GM18499 (cell line): ENCODE data around the gene TRAPPC14.

ENCODE experiments used
- ATAC-seq: cut with Tn5 transposase; IDR thresholded peaks from one replicate; pipeline ENCODE4 v1.9.1; 2021; ENCODE audit warnings: moderate number of reproducible peaks; ENCODE audit not compliant: insufficient read depth, unreplicated experiment

TRAPPC14 gene

DNA sequence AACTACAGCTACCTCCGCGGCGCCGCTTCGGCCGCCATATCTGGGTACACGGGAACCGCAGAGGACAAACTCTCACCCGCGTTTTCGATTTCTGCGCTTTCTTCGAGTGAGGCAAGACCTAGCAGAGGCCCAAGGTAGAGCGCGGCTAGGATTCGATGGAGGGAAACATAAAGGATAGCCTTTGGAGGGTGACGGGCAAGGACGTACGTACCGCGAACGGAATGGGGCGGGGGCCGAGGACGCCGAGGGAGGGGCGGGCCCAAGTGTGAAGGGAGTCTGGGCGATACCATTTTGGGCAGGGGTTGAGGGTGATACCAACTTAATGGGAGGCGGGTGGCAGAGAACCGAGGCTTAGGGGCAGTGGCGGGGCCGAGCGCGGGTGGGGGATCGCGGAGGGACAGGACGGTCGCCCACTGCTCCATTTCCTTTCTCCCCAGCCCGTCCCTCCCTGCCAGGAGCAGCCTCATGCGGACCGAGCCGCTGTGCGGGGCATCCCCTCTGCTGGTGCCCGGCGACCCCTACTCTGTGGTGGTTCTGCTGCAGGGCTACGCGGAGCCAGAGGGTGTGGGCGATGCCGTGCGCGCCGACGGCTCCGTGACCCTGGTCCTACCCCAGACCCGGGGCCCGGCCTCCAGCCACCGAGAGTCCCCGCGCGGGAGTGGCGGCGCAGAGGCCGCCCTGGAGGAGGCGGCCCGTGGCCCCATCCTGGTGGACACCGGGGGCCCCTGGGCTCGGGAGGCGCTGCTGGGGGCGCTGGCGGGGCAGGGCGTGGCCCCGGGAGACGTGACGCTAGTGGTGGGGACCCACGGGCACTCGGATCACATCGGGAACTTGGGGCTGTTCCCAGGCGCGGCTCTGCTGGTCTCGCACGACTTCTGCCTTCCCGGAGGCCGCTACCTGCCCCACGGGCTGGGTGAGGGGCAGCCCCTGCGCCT is 31.3 kb downstream of the TRAPPC14 start, which contains the start of gene MBLAC1:
Gene MBLAC1 (plus strand): TSS at position 37 of the 935 bp plus-strand sequence. CDS start 429 bp downstream, at position 466.
- ATAC-seq = no peak

DNA sequence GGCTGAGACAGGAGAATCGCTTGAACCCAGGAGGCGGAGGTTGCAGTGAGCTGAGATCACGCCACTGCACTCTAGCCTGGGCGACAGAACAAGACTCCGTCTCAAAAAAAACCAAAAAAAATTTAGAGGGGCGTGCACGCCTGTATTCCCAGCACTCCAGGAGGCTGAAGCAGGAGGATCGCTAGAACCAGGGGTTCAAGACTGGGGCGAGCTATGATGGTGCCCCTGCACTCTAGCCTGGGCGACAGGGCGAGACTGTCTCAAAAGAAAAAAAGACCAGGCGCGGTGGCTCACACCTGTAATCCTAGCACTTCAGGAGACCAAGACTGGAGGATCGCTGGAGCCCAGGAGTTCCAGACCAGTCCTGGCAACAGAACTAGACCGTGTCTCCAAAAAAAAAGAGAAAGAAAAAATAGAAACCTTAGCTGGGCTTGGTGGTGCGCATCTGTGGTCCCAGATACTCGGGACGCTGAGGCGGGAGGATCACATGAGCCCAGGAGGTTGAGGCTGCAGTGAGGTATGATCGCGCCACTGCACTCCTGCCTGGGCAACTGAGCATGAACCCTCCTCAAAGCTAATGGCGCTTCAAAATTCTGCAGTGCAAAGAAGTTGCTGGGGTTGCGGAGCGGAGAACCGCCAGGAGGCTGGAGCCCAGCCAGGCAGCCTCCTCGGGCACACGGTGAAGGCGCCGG is 32.1 kb downstream of the TRAPPC14 start:
- no peak for ATAC-seq

DNA sequence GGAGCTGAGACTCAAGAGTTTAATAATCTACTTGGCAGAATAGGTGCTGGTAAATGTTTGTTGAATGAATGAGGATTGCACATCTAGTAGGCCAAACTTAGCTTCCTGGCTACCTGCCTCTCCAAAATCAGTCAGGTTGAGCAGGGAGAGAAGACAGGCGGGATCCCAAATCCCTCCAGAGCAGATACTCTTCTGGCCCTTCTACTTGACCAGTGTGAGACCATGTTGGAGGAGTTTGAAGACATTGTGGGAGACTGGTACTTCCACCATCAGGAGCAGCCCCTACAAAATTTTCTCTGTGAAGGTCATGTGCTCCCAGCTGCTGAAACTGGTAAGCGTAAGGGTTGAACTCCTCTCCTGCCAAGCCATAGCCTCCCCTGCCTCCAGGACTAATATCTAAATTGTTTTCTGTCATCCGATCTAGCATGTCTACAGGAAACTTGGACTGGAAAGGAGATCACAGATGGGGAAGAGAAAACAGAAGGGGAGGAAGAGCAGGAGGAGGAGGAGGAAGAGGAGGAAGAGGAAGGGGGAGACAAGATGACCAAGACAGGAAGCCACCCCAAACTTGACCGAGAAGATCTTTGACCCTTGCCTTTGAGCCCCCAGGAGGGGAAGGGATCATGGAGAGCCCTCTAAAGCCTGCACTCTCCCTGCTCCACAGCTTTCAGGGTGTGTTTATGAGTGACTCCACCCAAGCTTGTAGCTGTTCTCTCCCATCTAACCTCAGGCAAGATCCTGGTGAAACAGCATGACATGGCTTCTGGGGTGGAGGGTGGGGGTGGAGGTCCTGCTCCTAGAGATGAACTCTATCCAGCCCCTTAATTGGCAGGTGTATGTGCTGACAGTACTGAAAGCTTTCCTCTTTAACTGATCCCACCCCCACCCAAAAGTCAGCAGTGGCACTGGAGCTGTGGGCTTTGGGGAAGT is 34.0 kb downstream of the TRAPPC14 start:
- ATAC-seq = no peak

GRCh38 chr7:100122568-100122967 is 36.0 kb downstream of the TRAPPC14 start:
- no peak for ATAC-seq

- no peak for ATAC-seq
Measured at GRCh38 chr7:100122067-100122466, 36.5 kb downstream of the TRAPPC14 start.

GRCh38 chr7:100120733-100121036 is 37.8 kb downstream of the TRAPPC14 start:
- ATAC-seq = no peak

GRCh38 chr7:100119970-100120732 is 38.4 kb downstream of the TRAPPC14 start:
- peak; percentile 21 for ATAC-seq

GRCh38 chr7:100119072-100119969 is 39.2 kb downstream of the TRAPPC14 start, which contains the start of the genes CNPY4 and TAF6:
Gene CNPY4, plus strand, starts transcription at chr7:100119634. Its CDS starts 111 bp downstream, at chr7:100119745.
Gene TAF6, minus strand, starts transcription at chr7:100119358. Its CDS starts 5,149 bp downstream, at chr7:100114209.
- peak; percentile 72 for ATAC-seq

- no peak for ATAC-seq
Measured at GRCh38 chr7:100118388-100119071, 40.0 kb downstream of the TRAPPC14 start.

DNA sequence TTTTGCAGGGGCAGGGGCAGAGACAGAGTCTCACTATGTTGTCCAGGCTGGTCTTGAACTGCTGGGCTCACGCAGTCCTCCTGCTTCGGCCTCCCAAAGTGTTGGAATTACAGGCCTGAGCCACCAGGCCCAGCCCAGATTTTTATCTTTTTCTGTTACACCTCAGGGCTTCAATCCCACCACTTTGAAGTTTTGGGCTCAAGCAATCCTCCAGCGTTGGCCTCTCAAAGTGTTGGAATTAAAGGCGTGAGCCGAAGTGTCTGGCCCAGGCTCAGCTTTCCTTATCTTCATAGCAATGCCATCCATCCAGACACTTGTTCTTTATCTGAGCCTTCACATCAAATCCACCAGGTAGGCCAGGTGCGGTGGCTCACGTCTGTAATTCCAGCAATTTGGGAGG is 43.5 kb downstream of the TRAPPC14 start:
- no peak for ATAC-seq

- ATAC-seq = no peak
Measured at GRCh38 chr7:100111914-100112313, 46.6 kb downstream of the TRAPPC14 start.

DNA sequence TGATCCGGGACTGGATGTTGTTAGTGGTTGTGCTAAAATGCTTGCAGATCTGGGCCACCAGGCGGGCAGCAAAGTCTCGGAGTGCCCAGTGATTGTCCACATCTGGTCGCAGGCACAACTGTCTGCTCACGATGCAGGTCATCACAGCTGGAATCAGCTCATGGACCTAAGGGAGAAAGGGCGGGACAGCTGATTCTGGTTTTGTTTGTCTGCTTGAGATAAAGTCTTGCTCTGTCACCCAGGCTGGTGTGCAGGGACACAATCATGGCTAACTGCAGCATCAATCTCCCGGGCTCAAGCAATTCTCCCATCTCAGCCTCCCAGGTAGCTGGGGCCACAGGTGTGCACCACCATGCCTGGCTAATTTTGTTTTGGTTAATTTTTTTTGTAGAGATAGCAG is 47.4 kb downstream of the TRAPPC14 start:
- ATAC-seq = no peak

DNA sequence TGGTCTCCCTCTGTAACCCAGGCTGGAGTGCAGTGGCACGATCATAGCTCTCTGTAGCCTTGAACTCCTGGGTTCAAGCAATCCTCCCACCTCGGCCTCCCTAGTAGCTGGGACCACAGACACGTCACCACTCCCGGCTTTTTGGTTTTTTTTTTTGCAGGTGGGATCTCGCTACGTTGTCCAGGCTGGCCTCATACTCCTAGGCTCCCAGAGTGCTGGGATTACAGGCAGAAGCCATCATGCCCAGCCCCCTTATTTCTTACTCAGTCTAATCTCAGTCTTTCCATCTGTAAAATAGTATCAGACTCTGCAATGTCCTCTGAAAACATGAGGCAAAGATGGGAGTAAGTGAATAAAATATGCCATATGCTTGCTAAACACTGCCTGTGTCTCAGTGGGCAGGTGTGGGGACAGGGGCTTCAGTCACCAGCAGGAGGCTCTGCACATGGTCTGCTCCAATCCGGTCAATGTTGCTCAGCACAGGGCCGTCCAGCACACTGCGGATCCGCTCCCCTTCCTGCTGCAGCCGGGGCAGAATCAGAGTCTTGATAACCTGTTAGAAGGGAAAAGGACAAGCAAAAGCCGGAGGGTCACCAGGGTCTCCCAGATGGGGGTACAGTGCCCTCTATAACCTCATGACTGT is 48.9 kb downstream of the TRAPPC14 start:
- ATAC-seq = no peak

GRCh38 chr7:100107890-100108289 is 50.6 kb downstream of the TRAPPC14 start:
- ATAC-seq = no peak

DNA sequence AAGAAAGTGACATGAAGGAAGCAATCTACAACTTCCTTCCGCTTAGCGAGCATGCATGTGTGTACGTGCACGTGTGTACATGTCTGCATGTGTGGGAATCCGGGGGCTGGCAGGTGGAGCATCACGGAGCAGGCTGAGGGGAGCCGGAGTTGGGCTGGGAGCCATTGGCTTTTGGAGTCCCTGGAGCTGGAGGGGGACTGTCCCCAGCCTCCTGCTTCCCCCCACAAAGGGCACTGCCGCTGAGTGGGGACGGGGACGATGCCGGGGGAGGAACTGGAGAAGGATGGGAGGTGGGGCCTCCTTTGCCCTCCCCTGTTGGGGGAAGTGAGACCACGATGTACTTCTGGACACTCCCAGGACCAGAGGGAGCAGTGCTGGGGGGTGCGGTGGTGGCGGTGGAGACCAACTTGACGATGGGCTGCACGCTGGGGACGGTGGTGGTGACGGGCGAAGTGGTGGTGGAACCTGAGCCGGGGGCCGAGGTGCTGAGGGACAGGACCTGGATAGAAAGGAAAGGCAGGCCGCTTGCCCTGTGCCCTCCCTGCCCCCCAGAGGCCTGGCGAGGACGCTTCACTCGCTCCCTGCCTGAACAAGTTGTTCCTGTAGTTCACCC is 51.3 kb downstream of the TRAPPC14 start:
- ATAC-seq = no peak

DNA sequence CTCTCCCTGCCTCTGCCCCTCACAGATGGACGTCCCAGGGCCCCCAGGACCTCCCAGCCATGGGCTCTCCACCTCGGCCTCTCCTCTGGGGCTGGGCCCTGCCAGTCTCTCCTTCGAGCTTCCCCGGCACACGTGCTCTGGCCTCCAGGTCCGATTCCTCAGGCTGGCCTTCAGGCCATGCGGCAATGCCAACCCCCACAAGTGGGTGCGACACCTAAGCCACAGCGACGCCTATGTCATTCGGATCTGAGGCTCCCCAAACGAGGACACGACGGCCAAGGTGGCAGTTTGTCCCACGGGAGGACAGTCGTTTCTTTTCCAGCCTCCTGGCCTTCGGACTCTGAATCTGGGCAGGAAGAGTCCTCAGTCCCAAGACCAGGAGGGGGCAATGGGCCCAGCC is 51.9 kb downstream of the TRAPPC14 start:
- no peak for ATAC-seq

DNA sequence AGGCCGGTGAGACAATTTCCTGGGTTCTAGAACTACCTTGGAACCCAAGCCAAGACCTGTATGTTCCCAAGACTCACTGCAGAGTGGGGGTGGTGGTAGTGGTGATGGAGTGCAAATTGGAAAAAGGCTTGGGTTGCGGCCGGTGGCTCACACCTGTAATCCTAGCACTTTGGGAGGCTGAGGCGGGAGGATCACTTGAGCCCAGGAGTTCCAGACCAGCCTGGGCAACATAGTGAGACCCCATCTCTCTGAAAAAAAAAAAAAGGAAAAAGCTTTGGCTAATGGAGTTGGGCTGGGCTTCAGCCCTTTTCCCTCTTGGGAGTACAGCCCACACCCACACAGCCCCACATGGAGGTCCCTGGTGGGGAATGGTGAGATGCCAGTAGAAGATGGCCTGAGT is 53.0 kb downstream of the TRAPPC14 start:
- no peak for ATAC-seq
